Muscle of arm (tissue), 12 donors: ENCODE data around the gene PLD4. TPM values are rescaled to one million over a fixed set of nuclear protein-coding genes. Genes with fewer than 3 reads are reported as not detected.
A peak's percentile ranks its signal among the peaks of the same experiment; 100 is the strongest.

Experiments used
- DNase-seq: peaks from one replicate; pipeline ENCODE4 v3.0.0-alpha.2; 2013
- polyA plus RNA-seq, 12 donors: library from polyadenylated mRNA; unstranded; fragments of 120-200 nt; gene quantifications; one replicate each; pipeline ENCODE4 v1.2.1, GENCODE V29; 2013; ENCODE audit not compliant: insufficient read length in 12 of 12

Gene PLD4
- polyA plus RNA-seq, 12 donors = 2.6 to 20.5 (median 3.7) TPM; not detected in 1

DNA sequence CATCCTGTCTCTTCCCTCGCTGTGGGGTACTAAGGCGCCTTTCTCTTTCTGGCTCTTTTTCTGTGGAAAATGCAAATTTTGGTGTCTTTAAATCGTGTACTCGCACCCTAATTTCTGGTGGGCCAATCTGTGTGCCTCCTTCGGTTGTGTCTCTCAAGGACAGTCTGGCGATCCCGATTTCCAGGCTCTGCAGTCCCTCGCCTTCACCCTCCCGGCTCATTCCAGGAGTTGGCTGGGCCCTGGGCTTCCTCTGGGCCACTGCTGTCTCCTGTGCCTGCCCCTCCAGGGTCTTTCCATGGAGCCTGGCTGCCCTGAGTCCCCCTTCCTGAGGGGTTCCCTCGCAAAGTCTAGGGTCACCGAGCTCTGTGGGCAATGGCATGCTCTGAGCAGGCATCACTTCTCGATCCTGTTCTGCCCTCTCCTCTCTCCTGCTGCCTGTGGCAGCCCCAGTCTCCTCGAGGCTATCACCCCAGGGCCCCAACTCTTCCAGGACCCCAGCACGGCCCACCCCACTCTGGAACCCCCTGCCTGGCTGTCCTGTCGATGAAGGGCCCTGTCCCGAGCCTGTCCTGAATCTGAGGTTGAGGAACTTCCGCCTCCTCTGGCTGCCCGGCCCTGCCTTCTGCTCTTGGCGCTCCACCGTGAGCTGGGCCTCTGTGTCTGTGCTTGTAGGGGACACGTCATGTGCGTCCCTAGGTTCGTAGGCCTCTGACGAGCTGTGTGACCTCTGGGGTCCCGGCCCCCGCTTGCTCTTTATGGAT lies 29.4 kb downstream of the PLD4 start:
- DNase-seq = no peak

DNA sequence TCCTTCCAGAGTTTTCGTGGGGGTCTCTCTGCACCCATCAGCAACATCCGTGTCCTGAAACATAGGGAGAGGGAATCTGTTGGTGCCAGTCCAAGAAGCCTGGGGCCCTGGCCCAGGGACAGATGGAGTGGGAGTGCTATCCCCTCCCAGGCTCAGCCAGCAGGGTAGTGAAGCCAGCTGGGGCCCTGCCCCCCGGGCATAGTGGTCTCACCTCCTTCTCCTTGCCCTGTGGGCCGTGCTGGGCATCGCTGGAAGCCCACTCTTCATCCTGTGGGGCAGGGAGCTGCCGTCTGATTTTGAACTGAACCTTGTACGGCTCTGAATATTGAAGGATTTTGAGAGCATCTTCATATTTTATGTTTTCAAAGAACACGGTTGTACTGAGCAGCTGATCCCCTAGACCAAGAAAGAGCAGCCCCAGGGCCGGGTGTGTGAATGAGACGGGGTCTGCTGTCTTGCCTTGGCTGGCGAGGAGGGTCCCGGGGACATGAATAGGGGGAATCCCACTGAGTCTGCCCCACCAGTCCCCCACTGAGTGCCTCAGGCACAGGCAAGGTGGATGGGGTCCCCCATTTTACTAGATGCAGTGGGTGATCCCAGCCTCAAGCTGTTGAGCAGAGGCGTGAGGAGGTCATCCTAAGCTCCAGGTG lies 30.2 kb downstream of the PLD4 start:
- DNase-seq = no peak

DNA sequence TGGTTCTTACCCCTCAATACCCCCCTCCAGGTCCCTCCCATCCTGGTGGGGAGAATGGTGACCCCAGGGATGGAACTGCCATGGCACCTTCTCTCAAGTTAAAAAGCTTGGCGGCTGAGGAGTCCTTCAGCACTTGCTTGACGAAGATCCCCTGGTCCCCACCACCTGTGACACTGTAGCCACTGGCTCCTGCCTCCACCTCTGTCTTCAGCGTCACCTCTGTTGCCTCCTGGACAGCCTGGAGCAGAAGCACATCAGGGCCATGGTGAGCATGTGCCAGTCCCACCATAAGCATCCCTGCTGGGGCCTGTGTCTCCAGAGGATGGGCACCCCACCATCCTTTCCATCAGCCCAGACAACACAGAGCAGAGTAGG lies 30.7 kb downstream of the PLD4 start:
- DNase-seq = no peak

DNA sequence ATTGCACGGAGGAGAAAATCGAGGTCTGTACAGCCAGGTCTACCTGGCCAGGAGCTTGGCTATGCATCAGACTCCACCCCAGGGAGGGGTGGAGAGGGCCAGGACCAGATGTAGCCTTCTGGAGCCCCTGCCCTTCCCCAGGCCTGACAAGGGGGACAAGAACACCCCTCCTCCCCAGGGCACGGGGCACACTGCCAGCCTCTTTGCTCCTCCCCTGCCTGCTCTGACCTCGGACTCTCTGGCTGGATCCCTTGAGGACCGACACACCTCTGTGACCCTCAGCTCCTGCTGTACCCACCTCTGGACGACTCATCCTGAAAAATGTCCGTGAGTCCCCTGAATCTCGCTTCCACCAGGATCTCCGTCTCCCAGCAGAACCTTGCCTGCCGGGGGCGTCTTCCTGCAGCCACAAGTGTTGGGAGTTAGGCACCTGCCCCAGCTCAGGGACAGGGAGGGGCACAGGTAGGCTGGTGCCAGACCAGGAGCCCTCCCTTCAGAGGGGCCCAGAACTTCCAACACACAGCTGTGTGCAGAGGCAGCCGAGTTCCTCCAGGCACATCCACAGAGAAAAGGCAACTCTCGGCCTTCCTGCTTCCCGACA lies 31.7 kb downstream of the PLD4 start:
- no peak for DNase-seq

DNA sequence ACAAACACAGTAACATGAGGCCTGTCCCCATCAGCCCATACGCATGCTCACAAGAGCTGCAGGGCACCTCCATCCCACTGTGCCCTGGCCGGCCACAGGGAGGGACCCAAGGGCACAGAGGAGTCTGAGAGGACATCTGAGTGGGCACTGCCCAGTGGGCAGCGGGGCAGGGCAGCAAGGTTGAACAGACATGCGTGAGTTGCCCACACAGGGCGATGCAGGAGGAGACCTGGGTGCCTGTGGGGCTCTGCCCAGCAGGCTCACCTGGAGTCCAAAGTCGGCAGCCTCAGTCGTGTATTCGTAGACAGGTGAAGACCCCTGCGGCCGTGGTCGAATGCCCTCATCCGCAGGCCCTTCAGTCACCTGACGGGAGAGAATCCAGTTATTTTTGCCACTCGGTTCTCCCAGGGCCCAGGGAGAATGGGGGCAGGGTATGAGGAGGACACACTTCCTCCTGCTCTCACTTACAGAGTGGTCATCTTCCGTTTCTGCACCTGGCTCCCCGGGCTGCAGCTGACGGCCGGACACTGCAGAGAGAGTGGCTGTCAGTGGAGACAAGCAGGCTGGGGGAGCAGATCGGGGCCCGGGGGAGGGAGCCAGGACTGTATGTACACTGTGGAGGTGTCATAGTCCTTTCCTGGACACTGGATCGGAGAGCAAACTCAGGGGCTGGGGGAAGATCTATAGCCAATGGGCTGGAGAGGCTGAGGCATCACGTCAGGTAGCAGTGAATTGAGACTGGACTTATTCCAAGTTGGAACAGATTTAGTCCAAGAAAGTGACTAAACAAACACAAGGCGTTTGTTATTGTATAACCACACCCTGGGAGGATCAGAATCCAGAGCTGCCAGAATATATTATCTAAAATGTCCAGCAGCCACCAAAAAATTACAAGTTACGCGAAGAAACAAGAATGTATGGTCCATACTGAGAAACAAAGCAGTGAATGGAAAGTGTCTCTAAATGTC lies 32.8 kb downstream of the PLD4 start:
- no peak for DNase-seq

DNA sequence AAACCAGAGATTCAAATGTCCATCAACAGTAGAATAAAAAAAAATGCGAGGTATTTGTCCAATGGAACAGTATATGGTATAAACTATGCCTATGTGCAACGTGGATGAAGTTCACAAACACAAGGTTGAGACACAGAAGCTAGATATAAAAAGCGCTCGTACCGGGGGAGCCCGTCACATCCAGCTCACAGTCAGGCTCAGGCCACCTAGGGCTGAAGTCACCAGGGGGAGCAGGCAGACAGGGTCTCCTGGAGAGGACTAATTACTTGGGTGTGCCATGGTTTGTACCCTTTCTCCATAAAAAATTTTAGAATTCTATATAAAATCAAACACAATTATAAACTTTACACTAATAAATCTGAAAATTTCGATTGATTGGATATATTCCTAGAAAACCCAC lies 39.9 kb downstream of the PLD4 start:
- no peak for DNase-seq

DNA sequence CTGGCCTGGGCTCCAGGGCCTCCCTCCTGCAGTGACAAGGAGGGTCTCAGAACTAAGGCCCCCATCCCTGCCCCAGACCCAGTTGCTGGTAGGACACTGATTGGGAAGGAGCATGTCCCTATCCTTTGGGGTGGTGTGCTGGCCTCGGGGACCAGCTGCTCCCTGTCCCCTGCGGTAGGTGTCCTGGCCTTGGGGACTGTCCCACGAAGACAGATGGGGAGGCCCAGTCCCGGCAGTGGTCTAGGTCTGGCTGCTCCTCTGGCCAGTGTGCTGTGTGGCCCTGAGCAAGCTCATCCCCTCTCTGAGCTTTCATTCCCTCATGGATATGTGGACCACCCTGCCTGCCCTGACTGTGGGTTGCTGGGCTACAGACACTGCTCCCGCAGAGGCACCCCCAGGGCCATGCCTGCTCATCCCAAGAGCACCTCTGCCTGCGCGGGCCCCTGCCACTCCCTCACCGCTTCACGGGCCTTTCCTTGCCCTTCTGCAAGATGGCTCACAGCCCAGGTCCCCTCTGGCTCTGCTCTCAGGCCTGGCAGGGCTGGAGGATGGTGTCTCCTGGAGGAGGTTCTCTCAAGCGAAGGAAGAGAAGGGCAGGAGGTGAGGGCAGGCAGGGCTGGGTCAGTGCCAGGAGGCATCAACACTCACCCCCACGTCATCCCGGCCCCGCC lies 41.0 kb downstream of the PLD4 start:
- no peak for DNase-seq

DNA sequence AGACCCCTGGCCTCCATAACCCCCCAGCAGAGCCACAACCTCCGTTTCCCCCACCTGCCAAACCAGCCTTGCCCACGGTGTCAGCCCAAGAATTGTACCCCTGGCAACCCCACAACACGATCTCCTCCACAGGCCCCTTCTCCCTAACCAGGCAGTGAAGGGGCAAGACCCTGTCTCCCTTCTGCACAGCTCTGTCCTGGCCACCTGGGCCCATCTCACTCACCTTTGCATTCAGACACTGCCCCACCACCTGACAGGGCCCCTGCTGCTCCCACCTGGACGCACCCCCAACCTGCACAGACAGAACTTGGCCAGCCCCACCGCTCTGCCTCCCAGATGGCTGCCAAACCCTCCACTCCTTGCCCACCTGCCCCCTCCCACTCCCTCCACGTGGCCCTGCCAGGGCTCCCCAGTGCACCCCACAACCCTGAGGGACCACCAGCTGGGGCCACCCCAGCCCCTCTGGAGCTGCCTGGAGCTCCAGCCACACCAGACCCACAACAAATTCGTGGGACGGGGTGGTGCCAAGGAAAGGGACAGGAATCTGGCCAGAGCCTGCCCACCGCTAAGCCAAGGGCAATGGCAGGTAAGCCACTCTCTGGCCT lies 41.7 kb downstream of the PLD4 start:
- DNase-seq = no peak

DNA sequence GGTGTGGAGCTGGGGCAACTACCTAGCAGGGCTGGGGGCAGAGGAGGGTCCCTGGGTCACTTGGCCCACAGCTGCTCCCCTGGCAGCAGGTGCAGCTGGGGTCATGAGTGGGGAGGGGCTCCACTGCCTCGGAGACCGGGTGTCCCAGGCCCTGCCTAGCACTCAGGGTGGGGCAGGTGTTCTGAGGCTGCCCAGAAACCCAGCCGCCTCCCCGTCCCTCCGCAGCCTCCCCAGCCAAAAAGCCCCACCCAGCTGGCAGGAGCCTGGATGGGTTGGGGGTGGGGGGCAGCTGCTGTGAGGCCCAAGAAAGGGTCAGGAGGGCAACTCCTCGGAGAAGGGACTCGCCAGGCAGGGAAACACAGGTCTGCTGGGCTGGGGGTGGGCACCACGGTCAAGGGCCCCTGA lies 42.3 kb downstream of the PLD4 start:
- no peak for DNase-seq

DNA sequence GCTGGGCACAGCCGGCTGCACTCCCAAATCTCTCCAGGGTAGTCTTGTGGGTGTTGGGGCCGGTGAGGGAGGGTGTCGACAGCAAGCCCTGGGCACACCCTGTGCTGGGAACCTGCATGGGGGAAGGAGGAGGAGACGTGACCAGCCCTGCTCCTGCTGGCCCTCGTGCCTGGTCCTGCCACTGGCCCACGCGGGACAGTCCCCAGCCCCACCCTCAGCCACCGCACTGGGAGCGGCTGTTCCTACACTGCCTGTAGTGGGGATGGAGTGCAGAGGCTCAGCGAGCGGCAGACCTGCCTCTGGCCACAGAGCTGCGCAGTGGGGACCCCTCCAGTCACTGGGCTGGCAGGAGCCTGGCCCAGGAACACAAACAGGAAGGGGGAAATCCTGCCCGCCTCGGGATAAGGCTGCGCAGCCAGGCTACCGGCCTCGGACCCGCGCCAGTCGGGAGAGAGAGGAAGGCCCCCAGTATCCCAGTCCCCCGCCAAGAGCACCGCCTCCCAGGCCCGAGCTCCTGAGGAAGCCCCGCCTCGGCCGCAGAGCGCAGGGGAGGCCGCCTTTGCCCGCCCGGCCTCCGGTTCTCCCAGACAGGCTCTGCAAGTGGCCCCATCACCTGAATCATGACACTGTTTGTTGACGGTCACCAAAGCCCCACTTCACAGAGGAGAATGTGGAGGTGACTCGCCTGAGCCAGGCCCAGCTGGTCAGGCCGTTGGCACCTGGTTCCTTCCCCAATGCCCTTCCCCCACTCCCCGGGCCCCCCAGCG lies 42.9 kb downstream of the PLD4 start:
- DNase-seq = no peak

DNA sequence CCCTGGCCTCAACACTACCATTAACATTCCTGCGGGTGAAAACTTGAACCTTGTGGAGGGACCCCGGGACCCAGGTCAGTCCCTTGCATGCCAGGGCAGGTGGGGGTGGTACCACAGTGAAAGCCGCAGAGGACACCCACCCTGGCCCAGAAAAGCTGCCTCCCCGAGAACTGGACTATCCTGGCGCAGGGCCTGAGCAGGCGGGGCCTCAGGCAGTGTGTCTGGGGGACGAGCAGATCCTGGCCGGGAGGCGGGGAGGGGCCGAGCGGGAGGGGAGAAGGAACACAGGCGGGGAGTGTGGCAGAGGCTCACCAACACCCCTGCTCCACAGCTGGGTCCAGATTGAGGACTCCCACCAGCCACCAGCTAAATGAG lies 43.5 kb downstream of the PLD4 start:
- DNase-seq = peak; percentile 69

DNA sequence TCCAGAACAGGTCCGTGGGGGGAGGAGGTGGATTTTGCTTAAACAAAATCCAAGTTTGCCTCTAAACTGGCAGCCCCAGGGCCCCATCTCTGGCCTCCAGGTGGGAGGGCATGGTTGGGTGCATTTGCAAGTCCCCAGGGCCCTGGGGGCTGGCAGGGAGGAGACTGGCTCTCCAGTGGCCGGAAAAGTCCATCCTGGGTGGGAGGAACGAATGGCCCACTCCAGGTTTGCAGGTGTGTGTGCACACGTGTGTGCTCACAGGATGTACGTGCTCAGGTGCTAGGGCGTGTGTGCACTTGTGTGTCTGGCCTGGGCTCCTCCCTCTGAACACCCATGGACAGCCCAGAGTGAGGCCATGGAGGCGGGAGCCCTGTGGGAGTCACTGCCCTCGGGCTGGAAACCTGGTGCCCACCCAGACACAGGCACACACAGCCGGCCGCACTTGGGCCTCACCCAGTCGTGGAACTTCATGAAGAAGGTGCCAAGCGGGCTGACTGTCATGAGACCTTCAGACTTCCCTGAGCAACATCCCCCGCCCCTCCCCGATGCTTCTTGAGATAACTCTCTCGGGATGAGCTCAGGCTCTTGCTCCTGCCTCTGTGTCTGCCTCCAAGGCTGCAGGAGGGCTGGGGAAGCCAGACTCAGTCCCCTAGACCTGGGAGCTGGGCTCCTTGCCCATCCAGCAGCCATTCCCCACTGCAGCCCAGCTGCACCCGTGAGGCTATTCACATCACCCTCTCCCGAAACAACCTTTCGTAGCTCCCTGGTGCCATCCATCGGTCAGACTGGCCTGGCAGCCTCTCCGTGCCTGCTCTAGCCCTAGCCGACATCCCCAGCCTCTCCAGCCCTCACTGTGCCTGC lies 44.1 kb downstream of the PLD4 start:
- DNase-seq = no peak

DNA sequence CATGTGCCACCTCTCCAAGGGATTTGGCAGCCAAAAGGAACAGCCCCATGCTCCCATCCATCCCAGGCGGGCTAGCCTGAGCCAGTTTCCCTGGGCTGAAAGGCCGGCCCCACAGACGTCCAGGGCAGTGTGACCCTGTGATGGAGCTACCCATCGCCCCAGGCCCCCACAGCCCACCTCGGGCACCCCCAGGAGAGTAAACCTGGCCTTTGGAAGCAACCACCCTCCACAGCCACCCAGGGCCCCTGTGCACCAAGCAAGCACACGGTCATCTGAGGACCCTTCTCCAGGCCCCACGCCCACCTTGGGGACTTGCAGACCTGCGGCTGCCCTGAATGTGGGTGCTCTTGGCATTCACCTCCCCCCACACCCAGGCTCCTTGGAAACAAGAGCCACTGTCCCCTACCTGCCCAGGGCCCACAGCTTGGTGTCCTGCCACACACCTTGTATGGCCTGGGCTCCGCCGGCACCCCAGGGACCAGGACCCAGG lies 45.1 kb downstream of the PLD4 start:
- no peak for DNase-seq

DNA sequence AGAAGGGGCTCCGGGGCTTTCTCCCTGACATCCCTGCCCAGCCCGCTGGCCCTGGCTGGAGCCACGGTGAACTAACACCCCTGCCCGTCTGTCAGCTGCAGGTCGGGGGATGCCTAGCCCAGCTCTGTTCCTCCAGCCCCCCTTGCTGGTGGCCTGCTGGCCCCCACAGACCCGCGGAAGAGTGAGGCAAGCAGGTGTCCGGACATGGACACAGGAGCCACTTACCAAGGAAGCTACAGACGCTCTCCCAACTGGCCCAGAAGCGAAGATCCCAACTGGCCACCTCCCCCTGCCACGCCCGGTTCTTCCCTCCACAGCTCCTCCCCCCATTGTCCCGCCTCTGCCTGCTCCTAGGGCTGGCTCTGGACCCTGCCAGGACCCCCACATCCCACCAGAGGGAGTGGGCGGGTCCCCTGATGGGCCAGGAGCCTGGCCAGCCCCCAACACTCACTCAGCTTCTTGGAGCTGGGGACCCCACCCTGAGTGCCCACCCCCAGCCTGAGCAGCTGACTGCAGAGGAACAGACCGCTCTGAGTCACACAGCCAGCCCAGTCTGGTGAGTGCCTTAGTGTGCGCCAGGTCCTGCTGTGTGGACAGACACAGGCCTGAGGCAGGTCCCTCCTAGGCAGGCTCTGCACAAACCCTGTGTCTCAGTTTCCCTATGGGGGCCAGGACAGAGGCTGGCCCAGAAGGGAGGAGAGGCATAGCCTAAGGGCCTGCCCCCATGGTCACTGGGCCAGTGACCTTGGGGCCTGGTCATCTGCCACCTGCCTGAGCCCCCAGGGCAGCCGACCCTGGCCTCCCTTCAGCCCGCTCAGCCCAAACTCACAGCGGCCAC lies 45.8 kb downstream of the PLD4 start:
- peak; percentile 58 for DNase-seq

DNA sequence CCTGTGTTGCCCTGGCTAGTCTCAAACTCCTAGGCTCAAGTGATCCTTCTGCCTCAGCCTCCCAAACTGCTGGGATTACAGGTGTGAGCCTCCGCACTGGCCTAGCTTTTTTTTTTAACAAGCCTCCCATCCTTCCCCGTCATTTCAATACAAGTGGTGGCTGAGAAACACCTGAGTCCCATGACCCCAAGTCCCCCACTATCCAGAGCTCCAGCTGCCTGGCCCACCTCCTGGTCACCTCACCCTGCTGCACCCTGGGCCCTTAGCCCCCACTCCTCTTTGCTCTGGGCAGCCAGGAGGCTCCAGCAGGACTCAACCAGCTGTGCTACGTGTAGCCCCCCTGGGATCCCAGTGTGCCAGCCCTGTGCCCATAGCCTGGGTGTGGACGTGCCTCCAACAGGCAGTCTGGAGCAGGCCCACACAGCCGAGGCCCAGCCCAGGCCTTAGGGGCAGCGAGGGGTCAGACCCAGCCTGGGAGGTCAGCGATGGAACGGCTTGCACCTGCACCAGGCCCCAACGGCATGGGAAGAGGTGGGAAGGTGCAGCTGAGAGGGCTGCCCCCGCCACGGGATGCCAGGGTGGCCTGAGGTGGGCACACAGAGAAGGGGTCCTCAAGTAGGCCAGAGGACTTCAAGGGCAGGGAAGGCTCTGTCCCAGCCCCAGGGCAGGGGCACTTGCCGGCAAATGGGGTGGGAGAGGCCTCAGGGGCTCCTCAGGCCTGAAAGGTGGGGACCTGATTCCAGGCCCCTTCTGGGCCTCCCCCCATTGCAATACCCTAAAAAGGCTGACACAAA lies 47.0 kb downstream of the PLD4 start:
- no peak for DNase-seq

DNA sequence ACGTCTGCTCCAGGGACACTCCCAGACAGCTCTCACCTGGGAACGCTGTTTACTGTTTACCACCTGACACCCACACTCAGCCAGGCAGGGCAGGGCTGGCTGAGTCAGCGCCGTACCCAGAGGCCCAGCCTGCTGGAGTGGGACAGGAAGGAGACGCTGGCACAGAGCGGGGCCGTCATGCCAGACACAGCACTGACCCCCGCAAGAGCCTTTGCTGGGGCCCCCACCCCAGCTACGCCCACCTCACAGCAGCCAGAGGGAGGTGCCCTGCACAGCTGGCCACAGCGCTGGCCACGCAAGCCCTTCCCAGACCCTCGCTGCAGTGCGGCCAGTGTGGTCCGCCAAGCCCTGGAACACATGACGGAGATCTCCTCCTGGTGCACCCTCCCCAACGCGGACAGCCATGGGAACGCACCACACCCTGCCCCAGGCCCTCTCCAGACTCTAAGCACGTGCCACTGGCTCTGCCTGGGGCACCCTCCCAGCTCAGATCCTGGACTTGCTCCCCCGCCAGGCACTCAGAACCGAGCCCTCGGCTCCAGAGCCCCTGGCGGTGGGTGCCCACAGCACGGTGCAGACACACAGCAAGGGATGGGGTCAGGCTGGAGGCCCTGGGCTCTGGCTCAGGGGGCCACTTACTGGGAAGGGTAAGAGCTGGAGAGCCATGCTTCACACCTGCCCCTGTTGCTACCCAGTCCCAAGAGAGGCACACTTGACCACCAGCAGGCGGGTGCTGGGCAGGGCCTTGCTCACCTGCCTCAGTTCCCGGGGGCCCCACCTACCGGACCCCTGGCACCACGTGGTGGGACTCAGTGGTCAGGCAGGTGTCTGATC lies 47.8 kb downstream of the PLD4 start:
- no peak for DNase-seq

DNA sequence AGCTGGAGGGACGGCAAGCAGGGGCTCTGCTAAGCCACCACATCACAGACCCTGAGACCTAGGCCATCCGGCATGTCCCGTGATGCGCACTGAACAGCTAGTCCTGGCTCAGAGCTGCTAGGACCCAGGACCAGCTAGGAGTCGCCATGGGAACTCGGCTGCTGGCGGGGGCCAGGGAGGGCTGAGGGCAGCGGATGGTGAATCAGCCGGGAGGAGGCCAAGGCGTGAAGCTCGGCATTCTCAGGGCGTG lies 48.4 kb downstream of the PLD4 start:
- DNase-seq = no peak
